ENCODE data around the gene C10orf67. TPM values are rescaled to one million over a fixed set of nuclear protein-coding genes. Genes with fewer than 3 reads are reported as not detected.

The C10orf67 gene
- total RNA-seq, 2 donors from 2014 or later, result 0.52 TPM; not detected in 1

DNA sequence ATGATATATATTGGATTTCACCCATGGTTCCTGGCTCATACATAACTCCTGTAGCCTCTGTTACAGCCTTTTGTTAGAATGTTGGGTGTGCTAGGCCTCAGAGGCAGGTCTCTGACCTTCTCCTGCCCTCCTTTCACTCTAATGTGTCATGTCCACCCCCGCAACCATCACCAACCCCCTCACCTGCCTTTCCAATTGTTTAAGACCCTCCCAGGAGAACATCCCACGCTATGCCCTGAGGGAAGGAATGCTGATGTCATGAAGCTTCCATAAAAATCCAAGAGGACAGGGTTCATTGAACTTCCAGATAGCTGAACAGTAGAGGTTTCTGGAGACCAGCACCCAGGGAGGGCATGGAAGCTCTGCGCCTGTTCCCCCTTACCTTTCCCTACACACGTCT lies 30.8 kb upstream of the C10orf67 start:
- H3K9me3 ChIP-seq, result no peaks in the 10 kb centered on the region
- no peak for TF ChIP-seq POLR2A (IDR thresholded peaks at IDR 0.05)
- TF ChIP-seq, protein P1, sequence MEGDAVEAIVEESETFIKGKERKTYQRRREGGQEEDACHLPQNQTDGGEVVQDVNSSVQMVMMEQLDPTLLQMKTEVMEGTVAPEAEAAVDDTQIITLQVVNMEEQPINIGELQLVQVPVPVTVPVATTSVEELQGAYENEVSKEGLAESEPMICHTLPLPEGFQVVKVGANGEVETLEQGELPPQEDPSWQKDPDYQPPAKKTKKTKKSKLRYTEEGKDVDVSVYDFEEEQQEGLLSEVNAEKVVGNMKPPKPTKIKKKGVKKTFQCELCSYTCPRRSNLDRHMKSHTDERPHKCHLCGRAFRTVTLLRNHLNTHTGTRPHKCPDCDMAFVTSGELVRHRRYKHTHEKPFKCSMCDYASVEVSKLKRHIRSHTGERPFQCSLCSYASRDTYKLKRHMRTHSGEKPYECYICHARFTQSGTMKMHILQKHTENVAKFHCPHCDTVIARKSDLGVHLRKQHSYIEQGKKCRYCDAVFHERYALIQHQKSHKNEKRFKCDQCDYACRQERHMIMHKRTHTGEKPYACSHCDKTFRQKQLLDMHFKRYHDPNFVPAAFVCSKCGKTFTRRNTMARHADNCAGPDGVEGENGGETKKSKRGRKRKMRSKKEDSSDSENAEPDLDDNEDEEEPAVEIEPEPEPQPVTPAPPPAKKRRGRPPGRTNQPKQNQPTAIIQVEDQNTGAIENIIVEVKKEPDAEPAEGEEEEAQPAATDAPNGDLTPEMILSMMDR (IDR thresholded peaks at IDR 0.05), result no peak
- H3K4me3 ChIP-seq, result no peak overlapping the region
- no peaks in the 10 kb centered on the region for H3K36me3 ChIP-seq (replicated peaks in 1 of 2; ENCODE audit: insufficient read depth in 1 of 2, low read depth in 2 of 2)
- intact Hi-C loops (cut with DNase I), result no loop called here
- no peak overlapping the region for H3K27ac ChIP-seq
- H3K4me1 ChIP-seq, result no peaks in the 10 kb centered on the region
- DNase-seq (no peak), ATAC-seq (no peak)
- H3K27me3 ChIP-seq, result no peaks in the 10 kb centered on the region
- WGBS, 2 donors, result 95 to 98% methylated on average over 4 of the region's 4 CpGs

DNA sequence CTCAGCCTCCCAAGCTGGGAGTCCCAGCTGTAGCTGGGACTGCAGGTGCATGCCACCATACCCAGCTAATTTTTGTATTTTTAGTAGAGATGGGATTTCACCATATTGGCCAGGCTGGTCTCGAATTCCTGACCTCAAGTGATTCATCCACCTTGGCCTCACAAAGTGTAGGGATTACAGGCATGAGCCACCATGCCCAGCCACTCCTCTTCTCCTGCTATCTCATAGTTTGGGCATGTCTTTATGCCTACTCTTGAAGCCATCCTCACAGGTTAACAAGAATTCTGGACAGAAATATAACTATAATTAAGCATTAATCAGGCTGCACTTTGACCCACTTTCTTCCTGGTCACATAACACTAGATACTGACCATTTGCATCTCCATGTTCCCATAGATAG lies 28.6 kb upstream of the C10orf67 start:
- TF ChIP-seq POLR2A (IDR thresholded peaks at IDR 0.05), result no peak
- TF ChIP-seq, protein P1 (IDR thresholded peaks at IDR 0.05), result no peak
- ATAC-seq (no peak), DNase-seq (no peak)
- Histone ChIP-seq H3K9me3 (no peaks in the 10 kb centered on the region), H3K27me3 (no peaks in the 10 kb centered on the region), H3K4me1 (no peaks in the 10 kb centered on the region), H3K27ac (no peak overlapping the region), H3K4me3 (no peak overlapping the region), H3K36me3 (replicated peaks in 1 of 2; ENCODE audit: insufficient read depth in 1 of 2, low read depth in 2 of 2) (no peaks in the 10 kb centered on the region)
- whole genome bisulfite sequencing, 2 donors, result 53 to 78% methylated on average over 1 of the region's 1 CpG
- intact Hi-C loops (cut with DNase I), result no loop called here

DNA sequence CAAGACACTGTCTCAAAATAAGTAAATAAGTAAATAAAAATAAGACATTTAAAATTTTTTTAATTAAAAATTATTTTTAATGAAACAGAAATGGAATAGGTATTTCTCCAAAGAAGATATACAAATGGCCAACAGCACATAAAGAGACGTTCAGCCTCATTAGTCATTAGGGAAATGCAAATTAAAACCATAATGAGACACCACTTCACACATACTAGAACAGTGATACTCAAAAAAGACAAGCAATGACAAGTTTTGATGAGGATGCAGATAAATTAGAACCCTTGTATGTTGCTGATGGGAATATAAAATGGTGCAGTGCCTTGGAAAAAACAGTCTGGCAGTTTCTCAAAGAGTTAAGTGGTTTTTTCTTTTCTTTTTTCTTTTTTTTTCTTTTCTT lies 26.5 kb upstream of the C10orf67 start:
- 74 to 76% methylated on average over 1 of the region's 1 CpG for WGBS, 2 donors
- TF ChIP-seq, protein P1 (IDR thresholded peaks at IDR 0.05), result no peak
- no peak for TF ChIP-seq POLR2A (IDR thresholded peaks at IDR 0.05)
- no peaks in the 10 kb centered on the region for H3K9me3 ChIP-seq
- ATAC-seq (no peak), DNase-seq (no peak)
- H3K27ac ChIP-seq, result no peak overlapping the region
- intact Hi-C loops (cut with DNase I), result no loop called here
- no peak overlapping the region for H3K4me3 ChIP-seq
- no peaks in the 10 kb centered on the region for H3K4me1 ChIP-seq
- no peaks in the 10 kb centered on the region for H3K36me3 ChIP-seq (replicated peaks in 1 of 2; ENCODE audit: insufficient read depth in 1 of 2, low read depth in 2 of 2)
- H3K27me3 ChIP-seq, result no peaks in the 10 kb centered on the region

DNA sequence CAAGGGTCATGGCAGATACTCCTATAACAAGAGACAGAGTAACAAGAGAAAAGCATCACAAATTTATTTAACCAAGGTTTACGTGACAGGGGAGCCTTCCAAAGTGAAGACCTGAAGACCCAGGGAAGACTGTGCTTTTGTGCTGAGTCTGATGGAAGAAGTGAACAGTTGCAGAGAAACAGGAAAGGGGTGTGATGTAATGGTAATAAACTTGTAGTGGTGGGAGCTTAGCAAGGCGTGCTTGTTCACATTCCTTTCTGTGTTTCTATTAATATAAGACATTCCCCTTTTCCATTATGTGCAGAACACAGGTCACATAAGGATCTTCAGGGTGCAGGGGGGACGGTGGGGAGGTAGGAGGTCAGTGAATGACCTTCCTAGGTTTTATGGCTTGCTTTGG lies 25.5 kb upstream of the C10orf67 start:
- intact Hi-C loops (cut with DNase I), result no loop called here
- ATAC-seq (no peak), DNase-seq (no peak)
- no peaks in the 10 kb centered on the region for H3K27me3 ChIP-seq
- H3K9me3 ChIP-seq, result no peaks in the 10 kb centered on the region
- no peaks in the 10 kb centered on the region for H3K36me3 ChIP-seq (replicated peaks in 1 of 2; ENCODE audit: insufficient read depth in 1 of 2, low read depth in 2 of 2)
- TF ChIP-seq, protein P1 (IDR thresholded peaks at IDR 0.05), result no peak
- no peak for TF ChIP-seq POLR2A (IDR thresholded peaks at IDR 0.05)
- no peaks in the 10 kb centered on the region for H3K4me1 ChIP-seq
- H3K4me3 ChIP-seq, result no peak overlapping the region
- H3K27ac ChIP-seq, result no peak overlapping the region
- 63 to 69% methylated on average over 3 of the region's 3 CpGs for WGBS, 2 donors

DNA sequence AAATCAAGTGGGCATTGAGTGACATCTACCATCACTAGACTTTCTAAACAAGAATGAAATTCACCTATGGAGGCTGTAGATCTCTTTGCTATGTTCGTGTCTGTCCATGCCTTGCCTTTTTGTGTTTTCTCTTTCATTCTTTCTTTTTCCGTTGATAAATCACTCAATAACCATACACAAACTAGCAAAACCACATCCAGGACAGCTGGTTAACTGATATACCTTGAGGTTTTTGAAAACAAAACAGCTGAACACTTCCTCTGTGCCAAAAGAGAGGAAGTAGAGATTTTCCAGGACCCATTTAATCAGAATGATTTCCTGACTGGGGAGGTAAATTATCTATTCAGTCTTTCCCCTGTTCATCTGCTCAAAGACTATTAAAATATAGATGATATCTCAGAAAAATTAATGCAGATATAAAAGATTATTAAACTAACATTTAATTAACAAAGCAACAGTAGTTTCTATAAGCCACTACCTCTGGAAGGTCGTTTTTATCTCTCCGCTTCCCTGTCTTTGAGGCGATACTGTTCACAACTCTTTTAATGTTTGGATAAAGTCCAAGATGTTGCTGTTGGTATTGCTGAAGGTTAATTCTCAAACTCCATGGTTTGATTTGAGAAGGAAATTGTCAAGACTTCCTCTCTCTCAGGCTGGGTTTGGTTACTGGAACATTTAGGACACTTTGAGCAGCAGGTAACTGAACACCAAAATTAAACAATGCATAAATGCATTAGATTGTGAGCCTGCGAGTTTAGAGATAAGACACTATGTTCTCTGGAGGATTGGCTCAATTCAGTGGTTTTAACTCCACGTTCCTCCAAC lies 24.4 kb upstream of the C10orf67 start:
- Histone ChIP-seq H3K9me3 (no peaks in the 10 kb centered on the region), H3K4me3 (no peak overlapping the region)
- intact Hi-C loops (cut with DNase I), result no loop called here

More for the DNA sequence above, 24.4 kb upstream of the C10orf67 start:
- DNase-seq (no peak), ATAC-seq (no peak)
- WGBS, 2 donors, result 31 to 47% methylated on average over 7 of the region's 7 CpGs
- Histone ChIP-seq H3K36me3 (replicated peaks in 1 of 2; ENCODE audit: insufficient read depth in 1 of 2, low read depth in 2 of 2) (no peaks in the 10 kb centered on the region), H3K27ac (no peak overlapping the region), H3K27me3 (no peaks in the 10 kb centered on the region), H3K4me1 (no peaks in the 10 kb centered on the region)
- no peak for TF ChIP-seq POLR2A (IDR thresholded peaks at IDR 0.05)
- TF ChIP-seq, protein P1 (IDR thresholded peaks at IDR 0.05), result no peak
